ENCODE results near the gene TGFA.
"Not testable (repeated sequence)": the region's sequence is repeated elsewhere in the genome, so short reads cannot be mapped to it uniquely, and the experiment has no call there.

TGFA gene

GRCh38 chr2:70472221-70472890 lies 81.3 kb downstream of the TGFA start:
- Histone ChIP-seq H3K9ac (ENCODE audit: low read depth, low read length) (no peak overlapping the region), H3K36me3 (ENCODE audit: insufficient read depth, low read length) (no peaks in the 10 kb centered on the region), H3K4me1 (ENCODE audit: insufficient read depth, low read length) (peaks cover 9% of the 10 kb centered on the region; the same call in 1 of the 2 replicates), H3K27me3 (ENCODE audit: insufficient read depth, low read length) (peaks cover 5% of the 10 kb centered on the region), H3K9me3 (ENCODE audit: insufficient read depth, low read depth, low read length) (no peaks in the 10 kb centered on the region), H3K27ac (ENCODE audit: low read depth, low read length) (no peak overlapping the region), H3K4me3 (ENCODE audit: low read length) (no peak overlapping the region)
- WGBS, result 48% methylated on average over 9 of the region's 9 CpGs

- WGBS, result 91% methylated on average over 7 of the region's 7 CpGs
- no peaks in the 10 kb centered on the region for H3K36me3 ChIP-seq (ENCODE audit: insufficient read depth, low read length)
- no peak overlapping the region for H3K9ac ChIP-seq (ENCODE audit: low read depth, low read length)
- peaks cover 9% of the 10 kb centered on the region; the same call in 1 of the 2 replicates for H3K4me1 ChIP-seq (ENCODE audit: insufficient read depth, low read length)
- no peak overlapping the region for H3K4me3 ChIP-seq (ENCODE audit: low read length)
- H3K27ac ChIP-seq (ENCODE audit: low read depth, low read length), result no peak overlapping the region
- H3K9me3 ChIP-seq (ENCODE audit: insufficient read depth, low read depth, low read length), result no peaks in the 10 kb centered on the region
- H3K27me3 ChIP-seq (ENCODE audit: insufficient read depth, low read length), result peaks cover 5% of the 10 kb centered on the region
These were observed 82.5 kb downstream of the TGFA start for GRCh38 chr2:70471129-70471528.

- peaks cover 5% of the 10 kb centered on the region for H3K27me3 ChIP-seq (ENCODE audit: insufficient read depth, low read length)
- WGBS, result 83% methylated on average over 7 of the region's 7 CpGs
- H3K4me3 ChIP-seq (ENCODE audit: low read length), result no peak overlapping the region
- no peaks in the 10 kb centered on the region for H3K9me3 ChIP-seq (ENCODE audit: insufficient read depth, low read depth, low read length)
- H3K36me3 ChIP-seq (ENCODE audit: insufficient read depth, low read length), result no peaks in the 10 kb centered on the region
- H3K9ac ChIP-seq (ENCODE audit: low read depth, low read length), result no peak overlapping the region
- no peak overlapping the region for H3K27ac ChIP-seq (ENCODE audit: low read depth, low read length)
- H3K4me1 ChIP-seq (ENCODE audit: insufficient read depth, low read length), result peaks cover 9% of the 10 kb centered on the region; the same call in 1 of the 2 replicates
These were observed 83.7 kb downstream of the TGFA start for GRCh38 chr2:70469961-70470360.

GRCh38 chr2:70469435-70469834 lies 84.2 kb downstream of the TGFA start:
- H3K36me3 ChIP-seq (ENCODE audit: insufficient read depth, low read length), result no peaks in the 10 kb centered on the region
- no peaks in the 10 kb centered on the region for H3K9me3 ChIP-seq (ENCODE audit: insufficient read depth, low read depth, low read length)
- no peak overlapping the region for H3K27ac ChIP-seq (ENCODE audit: low read depth, low read length)
- H3K27me3 ChIP-seq (ENCODE audit: insufficient read depth, low read length), result peaks cover 5% of the 10 kb centered on the region
- H3K4me3 ChIP-seq (ENCODE audit: low read length), result no peak overlapping the region
- WGBS, result 81% methylated on average over 7 of the region's 7 CpGs
- peaks cover 9% of the 10 kb centered on the region; the same call in 1 of the 2 replicates for H3K4me1 ChIP-seq (ENCODE audit: insufficient read depth, low read length)
- H3K9ac ChIP-seq (ENCODE audit: low read depth, low read length), result no peak overlapping the region

GRCh38 chr2:70468878-70469277 lies 84.7 kb downstream of the TGFA start:
- peaks cover 5% of the 10 kb centered on the region for H3K27me3 ChIP-seq (ENCODE audit: insufficient read depth, low read length)
- H3K27ac ChIP-seq (ENCODE audit: low read depth, low read length), result no peak overlapping the region
- H3K9me3 ChIP-seq (ENCODE audit: insufficient read depth, low read depth, low read length), result no peaks in the 10 kb centered on the region
- WGBS, result 86% methylated on average over 1 of the region's 1 CpG
- H3K4me3 ChIP-seq (ENCODE audit: low read length), result no peak overlapping the region
- no peaks in the 10 kb centered on the region for H3K36me3 ChIP-seq (ENCODE audit: insufficient read depth, low read length)
- H3K9ac ChIP-seq (ENCODE audit: low read depth, low read length), result no peak overlapping the region
- peaks cover 9% of the 10 kb centered on the region; the same call in 1 of the 2 replicates for H3K4me1 ChIP-seq (ENCODE audit: insufficient read depth, low read length)

- peaks cover 9% of the 10 kb centered on the region; the same call in 1 of the 2 replicates for H3K4me1 ChIP-seq (ENCODE audit: insufficient read depth, low read length)
- 86% methylated on average over 10 of the region's 10 CpGs for whole genome bisulfite sequencing
- no peaks in the 10 kb centered on the region for H3K9me3 ChIP-seq (ENCODE audit: insufficient read depth, low read depth, low read length)
- H3K27ac ChIP-seq (ENCODE audit: low read depth, low read length), result no peak overlapping the region
- H3K9ac ChIP-seq (ENCODE audit: low read depth, low read length), result no peak overlapping the region
- no peaks in the 10 kb centered on the region for H3K36me3 ChIP-seq (ENCODE audit: insufficient read depth, low read length)
- no peak overlapping the region for H3K4me3 ChIP-seq (ENCODE audit: low read length)
- peaks cover 5% of the 10 kb centered on the region for H3K27me3 ChIP-seq (ENCODE audit: insufficient read depth, low read length)
These were observed 85.5 kb downstream of the TGFA start for GRCh38 chr2:70467831-70468779.

GRCh38 chr2:70467237-70467636 lies 86.4 kb downstream of the TGFA start:
- Histone ChIP-seq H3K4me3 (ENCODE audit: low read length) (no peak overlapping the region), H3K27me3 (ENCODE audit: insufficient read depth, low read length) (peaks cover 5% of the 10 kb centered on the region), H3K36me3 (ENCODE audit: insufficient read depth, low read length) (no peaks in the 10 kb centered on the region), H3K9ac (ENCODE audit: low read depth, low read length) (no peak overlapping the region), H3K27ac (ENCODE audit: low read depth, low read length) (no peak overlapping the region), H3K4me1 (ENCODE audit: insufficient read depth, low read length) (peaks cover 6% of the 10 kb centered on the region; the same call in 1 of the 2 replicates), H3K9me3 (ENCODE audit: insufficient read depth, low read depth, low read length) (no peaks in the 10 kb centered on the region)
- 92% methylated on average over 3 of the region's 3 CpGs for whole genome bisulfite sequencing

GRCh38 chr2:70466647-70467046 lies 87.0 kb downstream of the TGFA start:
- not testable (repeated sequence) for H3K4me3 ChIP-seq (ENCODE audit: low read length); H3K27me3 ChIP-seq (ENCODE audit: insufficient read depth, low read length); H3K4me1 ChIP-seq (ENCODE audit: insufficient read depth, low read length); H3K27ac ChIP-seq (ENCODE audit: low read depth, low read length); H3K36me3 ChIP-seq (ENCODE audit: insufficient read depth, low read length); H3K9me3 ChIP-seq (ENCODE audit: insufficient read depth, low read depth, low read length); H3K9ac ChIP-seq (ENCODE audit: low read depth, low read length)
- WGBS, result 95% methylated on average over 4 of the region's 4 CpGs

- H3K9ac ChIP-seq (ENCODE audit: low read depth, low read length), result no peak overlapping the region
- H3K4me3 ChIP-seq (ENCODE audit: low read length), result no peak overlapping the region
- peaks cover 19% of the 10 kb centered on the region; the same call in 1 of the 2 replicates for H3K4me1 ChIP-seq (ENCODE audit: insufficient read depth, low read length)
- H3K9me3 ChIP-seq (ENCODE audit: insufficient read depth, low read depth, low read length), result no peaks in the 10 kb centered on the region
- H3K27ac ChIP-seq (ENCODE audit: low read depth, low read length), result no peak overlapping the region
- 95% methylated on average over 4 of the region's 4 CpGs for WGBS
- H3K27me3 ChIP-seq (ENCODE audit: insufficient read depth, low read length), result no peaks in the 10 kb centered on the region
- no peaks in the 10 kb centered on the region for H3K36me3 ChIP-seq (ENCODE audit: insufficient read depth, low read length)
These were observed 89.6 kb downstream of the TGFA start for GRCh38 chr2:70463997-70464396.

- H3K36me3 ChIP-seq (ENCODE audit: insufficient read depth, low read length), result no peaks in the 10 kb centered on the region
- H3K9me3 ChIP-seq (ENCODE audit: insufficient read depth, low read depth, low read length), result no peaks in the 10 kb centered on the region
- peaks cover 20% of the 10 kb centered on the region; the same call in 1 of the 2 replicates for H3K4me1 ChIP-seq (ENCODE audit: insufficient read depth, low read length)
- H3K9ac ChIP-seq (ENCODE audit: low read depth, low read length), result no peak overlapping the region
- H3K27ac ChIP-seq (ENCODE audit: low read depth, low read length), result no peak overlapping the region
- 91% methylated on average over 3 of the region's 3 CpGs for WGBS
- H3K4me3 ChIP-seq (ENCODE audit: low read length), result no peak overlapping the region
- H3K27me3 ChIP-seq (ENCODE audit: insufficient read depth, low read length), result no peaks in the 10 kb centered on the region
These were observed 90.0 kb downstream of the TGFA start for GRCh38 chr2:70463581-70463980.
